ENCODE results near the gene ATP6V0D1. TPM values are rescaled to one million over a fixed set of nuclear protein-coding genes. Genes with fewer than 3 reads are reported as not detected.
A peak's percentile ranks its signal among the peaks of the same experiment; 100 is the strongest.

The ATP6V0D1 gene
- total RNA-seq, 1 experiment from 2014 or later = 66.9 TPM

GRCh38 chr16:67393111-67393787 lies 87.7 kb downstream of the ATP6V0D1 start, which contains the start of gene TPPP3:
TPPP3 (minus strand) TSS chr16:67393498; CDS start chr16:67391111, 2,387 bp downstream.
- DNase-seq (ENCODE audit: low read depth) = peak; percentile 82

- DNase-seq (ENCODE audit: low read depth) = no peak
Observed at GRCh38 chr16:67392301-67393059, 88.5 kb downstream of the ATP6V0D1 start.

GRCh38 chr16:67391424-67392300 lies 89.3 kb downstream of the ATP6V0D1 start:
- no peak for DNase-seq (ENCODE audit: low read depth)

GRCh38 chr16:67390816-67391423 lies 90.0 kb downstream of the ATP6V0D1 start:
- no peak for DNase-seq (ENCODE audit: low read depth)

- no peak for DNase-seq (ENCODE audit: low read depth)
Observed at GRCh38 chr16:67389911-67390815, 90.8 kb downstream of the ATP6V0D1 start.

- DNase-seq (ENCODE audit: low read depth) = no peak
Observed at GRCh38 chr16:67388591-67388990, 92.4 kb downstream of the ATP6V0D1 start.

GRCh38 chr16:67388191-67388590 lies 92.8 kb downstream of the ATP6V0D1 start:
- no peak for DNase-seq (ENCODE audit: low read depth)

Other genes starting within 250 kb of the ATP6V0D1 start
- gene FHOD1, start 233.7 kb downstream of the ATP6V0D1 start, total RNA-seq (2014; rRNA removed; shearing (Covaris generic)) = 22.2 and 25.7 TPM in 2 replicates
- gene SLC9A5, start 232.2 kb downstream of the ATP6V0D1 start, total RNA-seq (2014; rRNA removed; shearing (Covaris generic)) = 1.7 and 1.8 TPM in 2 replicates
- 31.7 and 45.0 TPM in 2 replicates for gene PLEKHG4, start 201.6 kb downstream of the ATP6V0D1 start, total RNA-seq (2014; rRNA removed; shearing (Covaris generic))
- 0.23 and 0.33 TPM in 2 replicates for gene KCTD19, start 154.4 kb downstream of the ATP6V0D1 start, total RNA-seq (2014; rRNA removed; shearing (Covaris generic))
- gene LRRC36, start 154.3 kb downstream of the ATP6V0D1 start, total RNA-seq (2014; rRNA removed; shearing (Covaris generic)) = 0.36 TPM in 1 of 2 replicates, not detected in the other
- gene TPPP3, start 87.7 kb downstream of the ATP6V0D1 start, total RNA-seq (2014; rRNA removed; shearing (Covaris generic)) = 0.71 TPM in 1 of 2 replicates, not detected in the other
- gene ZDHHC1, start 64.7 kb downstream of the ATP6V0D1 start, total RNA-seq (2014; rRNA removed; shearing (Covaris generic)) = 1.9 and 3.0 TPM in 2 replicates
- not detected in 2 replicates for gene HSD11B2, start 50.0 kb downstream of the ATP6V0D1 start, total RNA-seq (2014; rRNA removed; shearing (Covaris generic))
- not detected in 2 replicates for gene AGRP, start 2.4 kb upstream of the ATP6V0D1 start, total RNA-seq (2014; rRNA removed; shearing (Covaris generic))
- gene RIPOR1, start 47.7 kb upstream of the ATP6V0D1 start, total RNA-seq (2014; rRNA removed; shearing (Covaris generic)) = 5.4 and 6.3 TPM in 2 replicates
- 25.9 and 30.8 TPM in 2 replicates for gene CTCF, start 81.4 kb upstream of the ATP6V0D1 start, total RNA-seq (2014; rRNA removed; shearing (Covaris generic))
- 1.1 and 1.7 TPM in 2 replicates for gene CARMIL2, start 164.0 kb upstream of the ATP6V0D1 start, total RNA-seq (2014; rRNA removed; shearing (Covaris generic))
- gene ACD, start 179.1 kb upstream of the ATP6V0D1 start, total RNA-seq (2014; rRNA removed; shearing (Covaris generic)) = 31.6 and 39.9 TPM in 2 replicates
- gene PARD6A, start 179.8 kb upstream of the ATP6V0D1 start, total RNA-seq (2014; rRNA removed; shearing (Covaris generic)) = 0.71 and 1.0 TPM in 2 replicates
- 12.7 and 19.9 TPM in 2 replicates for gene ENKD1, start 185.6 kb upstream of the ATP6V0D1 start, total RNA-seq (2014; rRNA removed; shearing (Covaris generic))
- not detected in 2 replicates for gene C16orf86, start 185.7 kb upstream of the ATP6V0D1 start, total RNA-seq (2014; rRNA removed; shearing (Covaris generic))
- 16.5 and 18.8 TPM in 2 replicates for gene GFOD2, start 238.2 kb upstream of the ATP6V0D1 start, total RNA-seq (2014; rRNA removed; shearing (Covaris generic))

All from Daoy (cell line).